Measurements from ENCODE around the gene CD46. TPM values are rescaled to one million over a fixed set of nuclear protein-coding genes. Genes with fewer than 3 reads are reported as not detected.

Gene CD46
- total and polyA plus RNA-seq, 10 of the 15 experiments (the other 5 are each of a cell fraction or from before 2014, with no cell fraction given) = 61.1 to 198 (median 81.4) TPM

DNA sequence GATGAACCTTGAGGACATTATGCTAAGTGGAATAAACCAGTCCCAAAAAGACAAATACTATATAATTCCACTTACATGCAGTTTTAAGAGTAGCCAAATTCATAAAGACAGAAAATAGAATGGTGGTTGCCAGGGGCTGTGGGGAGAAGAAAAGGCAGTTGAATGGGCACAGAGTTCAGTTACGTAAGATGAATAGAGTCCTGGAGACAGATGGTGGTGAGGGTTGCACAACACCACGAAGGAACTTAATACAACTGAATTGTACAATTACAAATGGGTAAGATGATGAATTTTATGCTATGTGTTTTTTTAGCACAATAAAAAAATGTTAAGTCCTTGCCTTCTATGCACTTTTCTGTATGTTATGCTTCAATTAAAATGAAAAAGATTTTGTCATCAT is 92.5 kb downstream of the CD46 start:
- in situ Hi-C loops (cut with MboI) (no loop called here), intact Hi-C loops (cut with micrococcal nuclease; ENCODE audit: unreplicated experiment) (no loop called here)
- peaks cover 0 to 6% of the 10 kb centered on the region in 2 experiments; a peak in 2 of 4 replicates for H3K36me3 ChIP-seq (ENCODE audit: control insufficient read depth in 2 of 2, insufficient read depth in 2 of 2, low read length in 1 of 2)
- POLR2A ChIA-PET = no interaction called here
- no peak overlapping the region for H3K4me2 ChIP-seq (ENCODE audit: control insufficient read depth, insufficient read depth)
- H3K4me3 ChIP-seq = no peak overlapping the region
- RAD21 ChIA-PET (ENCODE audit: unreplicated experiment) = no interaction called here
- no peaks in the 10 kb centered on the region for H3K27me3 ChIP-seq (replicated peaks in 1 of 2; ENCODE audit: control insufficient read depth in 2 of 2, insufficient read depth in 2 of 2, low read length in 1 of 2)
- no peak overlapping the region for H3K9ac ChIP-seq (ENCODE audit: control insufficient read depth, insufficient read depth, low read length)
- H3K27ac ChIP-seq (ENCODE audit: control insufficient read depth, insufficient read depth) = no peak overlapping the region
- H3K9me3 ChIP-seq (replicated peaks; ENCODE audit: control insufficient read depth, insufficient read depth, low read length) = no peaks in the 10 kb centered on the region; the same call in 2 of the 3 replicates
- DNase-seq (ENCODE audit: low read depth, low spot score) (no peak), FAIRE-seq (no peak), ATAC-seq (no peak)
- BruUV-seq (replicated peaks) = no TSS peak
- SMC1A ChIA-PET (ENCODE audit: uncharacterized antibody, unreplicated experiment) = no interaction called here
- H2AFZ ChIP-seq (ENCODE audit: control insufficient read depth, low read depth, low read length) = no peak overlapping the region
- no peaks in the 10 kb centered on the region; the same call in 1 of the 2 replicates for H3K79me2 ChIP-seq (ENCODE audit: control insufficient read depth, insufficient read depth, low read length)
- 91% methylated on average over 2 of the region's 2 CpGs for WGBS (ENCODE audit: insufficient coverage, insufficient replicate concordance, low lambda C conversion rate, missing lambda C conversion rate)
- H4K20me1 ChIP-seq (ENCODE audit: control insufficient read depth, insufficient read depth) = no peaks in the 10 kb centered on the region; the same call in 1 of the 2 replicates
- peaks cover 4% of the 10 kb centered on the region for H3K4me1 ChIP-seq (ENCODE audit: control insufficient read depth, insufficient read depth, low read length)
- CTCF ChIA-PET = no interaction called here
- TF ChIP-seq PAX8 (IDR thresholded peaks at IDR 0.05) = no peak
- no peak for TF ChIP-seq CBFB (IDR thresholded peaks at IDR 0.05; ENCODE audit: low read depth)
- no peak for TF ChIP-seq POLR2A (IDR thresholded peaks at IDR 0.05; ENCODE audit: low read depth, low read length)
- no peak for TF ChIP-seq POU2F2 (IDR thresholded peaks at IDR 0.05; ENCODE audit: borderline replicate concordance, low read depth, low read length)
- TF ChIP-seq, protein P1, sequence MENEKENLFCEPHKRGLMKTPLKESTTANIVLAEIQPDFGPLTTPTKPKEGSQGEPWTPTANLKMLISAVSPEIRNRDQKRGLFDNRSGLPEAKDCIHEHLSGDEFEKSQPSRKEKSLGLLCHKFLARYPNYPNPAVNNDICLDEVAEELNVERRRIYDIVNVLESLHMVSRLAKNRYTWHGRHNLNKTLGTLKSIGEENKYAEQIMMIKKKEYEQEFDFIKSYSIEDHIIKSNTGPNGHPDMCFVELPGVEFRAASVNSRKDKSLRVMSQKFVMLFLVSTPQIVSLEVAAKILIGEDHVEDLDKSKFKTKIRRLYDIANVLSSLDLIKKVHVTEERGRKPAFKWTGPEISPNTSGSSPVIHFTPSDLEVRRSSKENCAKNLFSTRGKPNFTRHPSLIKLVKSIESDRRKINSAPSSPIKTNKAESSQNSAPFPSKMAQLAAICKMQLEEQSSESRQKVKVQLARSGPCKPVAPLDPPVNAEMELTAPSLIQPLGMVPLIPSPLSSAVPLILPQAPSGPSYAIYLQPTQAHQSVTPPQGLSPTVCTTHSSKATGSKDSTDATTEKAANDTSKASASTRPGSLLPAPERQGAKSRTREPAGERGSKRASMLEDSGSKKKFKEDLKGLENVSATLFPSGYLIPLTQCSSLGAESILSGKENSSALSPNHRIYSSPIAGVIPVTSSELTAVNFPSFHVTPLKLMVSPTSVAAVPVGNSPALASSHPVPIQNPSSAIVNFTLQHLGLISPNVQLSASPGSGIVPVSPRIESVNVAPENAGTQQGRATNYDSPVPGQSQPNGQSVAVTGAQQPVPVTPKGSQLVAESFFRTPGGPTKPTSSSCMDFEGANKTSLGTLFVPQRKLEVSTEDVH (IDR thresholded peaks at IDR 0.05; ENCODE audit: low read depth, partially characterized antibody) = no peak
- no peak for TF ChIP-seq SUZ12 (IDR thresholded peaks at IDR 0.05; ENCODE audit: unreplicated experiment)
- TF ChIP-seq NFXL1 (IDR thresholded peaks at IDR 0.05; ENCODE audit: borderline replicate concordance) = no peak
- TF ChIP-seq, protein P2, sequence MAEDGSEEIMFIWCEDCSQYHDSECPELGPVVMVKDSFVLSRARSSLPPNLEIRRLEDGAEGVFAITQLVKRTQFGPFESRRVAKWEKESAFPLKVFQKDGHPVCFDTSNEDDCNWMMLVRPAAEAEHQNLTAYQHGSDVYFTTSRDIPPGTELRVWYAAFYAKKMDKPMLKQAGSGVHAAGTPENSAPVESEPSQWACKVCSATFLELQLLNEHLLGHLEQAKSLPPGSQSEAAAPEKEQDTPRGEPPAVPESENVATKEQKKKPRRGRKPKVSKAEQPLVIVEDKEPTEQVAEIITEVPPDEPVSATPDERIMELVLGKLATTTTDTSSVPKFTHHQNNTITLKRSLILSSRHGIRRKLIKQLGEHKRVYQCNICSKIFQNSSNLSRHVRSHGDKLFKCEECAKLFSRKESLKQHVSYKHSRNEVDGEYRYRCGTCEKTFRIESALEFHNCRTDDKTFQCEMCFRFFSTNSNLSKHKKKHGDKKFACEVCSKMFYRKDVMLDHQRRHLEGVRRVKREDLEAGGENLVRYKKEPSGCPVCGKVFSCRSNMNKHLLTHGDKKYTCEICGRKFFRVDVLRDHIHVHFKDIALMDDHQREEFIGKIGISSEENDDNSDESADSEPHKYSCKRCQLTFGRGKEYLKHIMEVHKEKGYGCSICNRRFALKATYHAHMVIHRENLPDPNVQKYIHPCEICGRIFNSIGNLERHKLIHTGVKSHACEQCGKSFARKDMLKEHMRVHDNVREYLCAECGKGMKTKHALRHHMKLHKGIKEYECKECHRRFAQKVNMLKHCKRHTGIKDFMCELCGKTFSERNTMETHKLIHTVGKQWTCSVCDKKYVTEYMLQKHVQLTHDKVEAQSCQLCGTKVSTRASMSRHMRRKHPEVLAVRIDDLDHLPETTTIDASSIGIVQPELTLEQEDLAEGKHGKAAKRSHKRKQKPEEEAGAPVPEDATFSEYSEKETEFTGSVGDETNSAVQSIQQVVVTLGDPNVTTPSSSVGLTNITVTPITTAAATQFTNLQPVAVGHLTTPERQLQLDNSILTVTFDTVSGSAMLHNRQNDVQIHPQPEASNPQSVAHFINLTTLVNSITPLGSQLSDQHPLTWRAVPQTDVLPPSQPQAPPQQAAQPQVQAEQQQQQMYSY (CRISPR knock-in tag; IDR thresholded peaks at IDR 0.05) = no peak
- no peak for TF ChIP-seq NR2F1 (conservative IDR thresholded peaks at IDR 0.05)
- no peak for TF ChIP-seq FOXM1 (IDR thresholded peaks at IDR 0.05; ENCODE audit: low read depth, low read length)
- TF ChIP-seq MTA3 (IDR thresholded peaks at IDR 0.05; ENCODE audit: borderline replicate concordance, low read length) = no peak
- no peak for TF ChIP-seq HDGF (IDR thresholded peaks at IDR 0.05)
- TF ChIP-seq, protein P3, sequence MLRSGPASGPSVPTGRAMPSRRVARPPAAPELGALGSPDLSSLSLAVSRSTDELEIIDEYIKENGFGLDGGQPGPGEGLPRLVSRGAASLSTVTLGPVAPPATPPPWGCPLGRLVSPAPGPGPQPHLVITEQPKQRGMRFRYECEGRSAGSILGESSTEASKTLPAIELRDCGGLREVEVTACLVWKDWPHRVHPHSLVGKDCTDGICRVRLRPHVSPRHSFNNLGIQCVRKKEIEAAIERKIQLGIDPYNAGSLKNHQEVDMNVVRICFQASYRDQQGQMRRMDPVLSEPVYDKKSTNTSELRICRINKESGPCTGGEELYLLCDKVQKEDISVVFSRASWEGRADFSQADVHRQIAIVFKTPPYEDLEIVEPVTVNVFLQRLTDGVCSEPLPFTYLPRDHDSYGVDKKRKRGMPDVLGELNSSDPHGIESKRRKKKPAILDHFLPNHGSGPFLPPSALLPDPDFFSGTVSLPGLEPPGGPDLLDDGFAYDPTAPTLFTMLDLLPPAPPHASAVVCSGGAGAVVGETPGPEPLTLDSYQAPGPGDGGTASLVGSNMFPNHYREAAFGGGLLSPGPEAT (IDR thresholded peaks at IDR 0.05; ENCODE audit: low read depth) = no peak
- TF ChIP-seq ZNF687 (IDR thresholded peaks at IDR 0.05) = no peak
